GM10248 (cell line): ENCODE measurements around the gene THAP9.
"Not testable (repeated sequence)": the region's sequence is repeated elsewhere in the genome, so short reads cannot be mapped to it uniquely, and the experiment has no call there.

Source experiments
- CTCF ChIA-PET: fragments of 300-600 bp; sonication (Branson Sonifier 250); formaldehyde crosslinking; extraction: SDS; loops from one replicate; lab custom pipeline; 2021; ENCODE audit warnings: antibody characterized with exemption; lab: Yijun Ruan, JAX
- POLR2A ChIA-PET: fragments of 350-650 bp; sonication (Branson Sonifier 250); formaldehyde crosslinking; extraction: SDS; loops from one replicate; lab custom pipeline; 2020; ENCODE audit warnings: antibody characterized with exemption; lab: Yijun Ruan, JAX
- DNase-seq: peaks from one replicate; pipeline ENCODE4 v3.0.0; 2012; ENCODE audit errors: extremely low spot score
- CTCF ChIP-seq: IDR thresholded peaks from 2 replicates; pipeline ENCODE4 v1.5.1; 2012; ENCODE audit warnings: mild to moderate bottlenecking, low read depth; ENCODE audit errors: extremely low read depth, missing control alignments, control extremely low read depth

THAP9 gene

GRCh38 chr4:82864336-82864979, 36.1 kb upstream of the THAP9 start:
- no peak for DNase-seq
- no peak for TF ChIP-seq CTCF
- ChIA-PET CTCF (interaction anchor here (1.2 to 3.0 kb wide), 3 partner anchors 12 to 19 kb away, joined by 4 to 6 read pairs (median 4); no protein-coding TSS in a partner anchor), POLR2A (no interaction called here)

- POLR2A ChIA-PET: interaction anchor here (0.6 to 0.7 kb wide), 2 partner anchors 23 to 589 kb away, joined by 4 to 6 read pairs; no protein-coding TSS in a partner anchor
- CTCF ChIA-PET: interaction anchor here (1.1 to 3.0 kb wide), 4 partner anchors 13 to 21 kb away, joined by 3 to 6 read pairs (median 4); no protein-coding TSS in a partner anchor
- DNase-seq: no peak
- no peak for TF ChIP-seq CTCF
Observed at GRCh38 chr4:82865592-82865991, 34.9 kb upstream of the THAP9 start.

GRCh38 chr4:82866033-82866432, 34.5 kb upstream of the THAP9 start:
- CTCF ChIA-PET: interaction anchor here (1.1 to 3.0 kb wide), 3 partner anchors 14 to 20 kb away, joined by 3 to 6 read pairs (median 3); no protein-coding TSS in a partner anchor
- POLR2A ChIA-PET: interaction anchor here (0.6 to 0.7 kb wide), 2 partner anchors 22 to 589 kb away, joined by 4 to 6 read pairs; no protein-coding TSS in a partner anchor
- not testable (repeated sequence) for DNase-seq

GRCh38 chr4:82866706-82867385, 33.7 kb upstream of the THAP9 start:
- no peak for DNase-seq
- POLR2A ChIA-PET: interaction anchor here (0.7 kb wide), 1 partner anchor 204 kb away, joined by 3 read pairs; no protein-coding TSS in a partner anchor
- CTCF ChIA-PET: interaction anchor here (1.2 to 3.0 kb wide), 3 partner anchors 10 to 15 kb away, joined by 5 to 6 read pairs (median 6); no protein-coding TSS in a partner anchor
- no peak for TF ChIP-seq CTCF

- no peak for DNase-seq
- POLR2A ChIA-PET: no interaction called here
- CTCF ChIA-PET: interaction anchor here (1.6 kb wide), 1 partner anchor 9 kb away, joined by 6 read pairs; no protein-coding TSS in a partner anchor
- no peak for TF ChIP-seq CTCF
Observed at GRCh38 chr4:82868572-82868971, 32.0 kb upstream of the THAP9 start.

GRCh38 chr4:82885410-82885809, 15.1 kb upstream of the THAP9 start:
- no peak for DNase-seq
- TF ChIP-seq CTCF: no peak
- POLR2A ChIA-PET: interaction anchor here (1.7 kb wide), 1 partner anchor 14 kb away, joined by 4 read pairs; no protein-coding TSS in a partner anchor
- CTCF ChIA-PET: interaction anchor here (0.7 to 2.1 kb wide), 3 partner anchors 9 to 33 kb away, joined by 3 to 7 read pairs (median 5); no protein-coding TSS in a partner anchor
